ENCODE measurements around the gene ERVV-1.

- TF ChIP-seq FOXK2 (IDR thresholded peaks at IDR 0.05) = no peak
- TF ChIP-seq SUZ12 (IDR thresholded peaks at IDR 0.05) = no peak
- no peak for TF ChIP-seq HDGF (IDR thresholded peaks at IDR 0.05; ENCODE audit: borderline replicate concordance)
- no peak for TF ChIP-seq FOXM1 (IDR thresholded peaks at IDR 0.05; ENCODE audit: borderline replicate concordance)
- TF ChIP-seq CTBP1 (IDR thresholded peaks at IDR 0.05; ENCODE audit: borderline replicate concordance) = no peak
- TF ChIP-seq ARNT (IDR thresholded peaks at IDR 0.05) = no peak
- no peak for TF ChIP-seq FOXA1 (IDR thresholded peaks at IDR 0.05)
- TF ChIP-seq TARDBP (IDR thresholded peaks at IDR 0.05) = no peak
- TF ChIP-seq, protein P1, sequence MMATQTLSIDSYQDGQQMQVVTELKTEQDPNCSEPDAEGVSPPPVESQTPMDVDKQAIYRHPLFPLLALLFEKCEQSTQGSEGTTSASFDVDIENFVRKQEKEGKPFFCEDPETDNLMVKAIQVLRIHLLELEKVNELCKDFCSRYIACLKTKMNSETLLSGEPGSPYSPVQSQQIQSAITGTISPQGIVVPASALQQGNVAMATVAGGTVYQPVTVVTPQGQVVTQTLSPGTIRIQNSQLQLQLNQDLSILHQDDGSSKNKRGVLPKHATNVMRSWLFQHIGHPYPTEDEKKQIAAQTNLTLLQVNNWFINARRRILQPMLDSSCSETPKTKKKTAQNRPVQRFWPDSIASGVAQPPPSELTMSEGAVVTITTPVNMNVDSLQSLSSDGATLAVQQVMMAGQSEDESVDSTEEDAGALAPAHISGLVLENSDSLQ (IDR thresholded peaks at IDR 0.05) = no peak
- no peak for TF ChIP-seq LEF1 (IDR thresholded peaks at IDR 0.05; ENCODE audit: borderline replicate concordance)
- no peak for TF ChIP-seq BHLHE40 (IDR thresholded peaks at IDR 0.05; ENCODE audit: borderline replicate concordance)
- no peak for TF ChIP-seq ZNF384 (IDR thresholded peaks at IDR 0.05)
These were observed 32.4 kb upstream of the ERVV-1 start for GRCh38 chr19:52981329-52981728.

Data from HEK293T (cell line).